PC-3 (cell line): ENCODE results near the gene GSTM3. TPM values are rescaled to one million over a fixed set of nuclear protein-coding genes. Genes with fewer than 3 reads are reported as not detected.

Experiments used
- ATAC-seq: fragments of 200-7000 bp; cut with Tn5 transposase; 2 replicates; pipeline ENCODE4 v1.9.1; 2020; ENCODE audit warnings: mild to moderate bottlenecking, moderate library complexity
- Bru-seq: library from RNA; stranded (reverse); fragments of 400-500 nt; gene quantifications from one replicate; lab custom pipeline; 2021; lab: Mats Ljungman, UMichigan
- BruChase-seq, 2 experiments: library from RNA; stranded (reverse); fragments of 400-500 nt; gene quantifications; one replicate each; lab custom pipeline; 2021; lab: Mats Ljungman, UMichigan
- BruUV-seq: library from RNA; stranded (reverse); fragments of 400-500 nt; replicated peaks from 2 replicates; lab custom pipeline; 2021; lab: Mats Ljungman, UMichigan
- CTCF ChIA-PET: fragments of 300-600 bp; sonication (Branson Sonifier 250); formaldehyde crosslinking; loops from one replicate; lab custom pipeline; 2022; ENCODE audit warnings: antibody characterized with exemption; lab: Charles Lee
- POLR2A ChIA-PET: fragments of 300-600 bp; sonication (Branson Sonifier 250); formaldehyde crosslinking; loops from one replicate; lab custom pipeline; 2022; ENCODE audit warnings: antibody characterized with exemption; ENCODE audit not compliant: unreplicated experiment; lab: Charles Lee
- DNase-seq: peaks from one replicate; pipeline ENCODE4 v3.0.0-alpha.2; 2015
- H2AFZ ChIP-seq: fragments of 300-600 bp; sonication (generic); 2 replicates; pipeline ENCODE4 v1.6.0; 2016; ENCODE audit warnings: antibody characterized with exemption, low read length
- H3F3A ChIP-seq: fragments of 300-600 bp; sonication (generic); one replicate; pipeline ENCODE4 v1.6.0; 2017; ENCODE audit warnings: antibody characterized with exemption, low read length, control low read depth, mild to moderate bottlenecking; ENCODE audit not compliant: unreplicated experiment
- H3K27ac ChIP-seq: fragments of 300-600 bp; sonication (generic); 2 replicates; pipeline ENCODE4 v1.5.1; 2016; ENCODE audit warnings: mild to moderate bottlenecking, low read length
- H3K27me3 ChIP-seq: fragments of 300-600 bp; sonication (generic); 2 replicates; pipeline ENCODE4 v1.6.1; 2016; ENCODE audit warnings: low read length, mixed read lengths
- H3K36me3 ChIP-seq: fragments of 300-600 bp; sonication (generic); 2 replicates; pipeline ENCODE4 v1.6.1; 2016; ENCODE audit warnings: low read depth, mixed run types, low read length, mixed read lengths
- H3K4me1 ChIP-seq: fragments of 300-600 bp; sonication (generic); 2 replicates; pipeline ENCODE4 v1.5.1; 2016; ENCODE audit warnings: low read length; ENCODE audit not compliant: insufficient read depth
- H3K4me2 ChIP-seq: fragments of 300-600 bp; sonication (generic); 2 replicates; pipeline ENCODE4 v1.6.0; 2016; ENCODE audit warnings: low read length
- H3K4me3 ChIP-seq: fragments of 300-600 bp; sonication (generic); 2 replicates; pipeline ENCODE4 v1.5.1; 2016; ENCODE audit warnings: mild to moderate bottlenecking, low read length, mixed read lengths
- H3K79me2 ChIP-seq: fragments of 300-600 bp; sonication (generic); 2 replicates; pipeline ENCODE4 v1.6.1; 2017; ENCODE audit warnings: low read length, mixed read lengths
- H3K9ac ChIP-seq: fragments of 300-600 bp; sonication (generic); 2 replicates; pipeline ENCODE4 v1.6.0; 2016; ENCODE audit warnings: mild to moderate bottlenecking, low read length
- H3K9me2 ChIP-seq: fragments of 300-600 bp; sonication (generic); replicated peaks from 2 replicates; pipeline ENCODE4 v1.6.1; 2016; ENCODE audit warnings: mixed run types, low read length, mixed read lengths
- H3K9me3 ChIP-seq: fragments of 300-600 bp; sonication (generic); 2 replicates; pipeline ENCODE4 v1.6.1; 2016; ENCODE audit warnings: low read length, mixed read lengths
- H4K20me1 ChIP-seq: fragments of 300-600 bp; sonication (generic); 2 replicates; pipeline ENCODE4 v1.6.1; 2016; ENCODE audit warnings: low read length, mixed read lengths
- CTCF ChIP-seq: fragments of 300-600 bp; sonication (generic); conservative IDR thresholded peaks from 2 replicates; pipeline ENCODE4 v1.5.1; 2017; ENCODE audit warnings: antibody characterized with exemption, low read depth, mild to moderate bottlenecking, low read length
- EZH2 ChIP-seq: fragments of 300-600 bp; sonication (generic); IDR thresholded peaks from one replicate; pipeline ENCODE4 v1.6.1; 2017; ENCODE audit warnings: antibody characterized with exemption, mild to moderate bottlenecking, low read length; ENCODE audit not compliant: unreplicated experiment
- EZH2phosphoT487 ChIP-seq: fragments of 300-600 bp; sonication (generic); IDR thresholded peaks from 2 replicates; pipeline ENCODE4 v1.6.1; 2018; ENCODE audit warnings: mild to moderate bottlenecking, antibody characterized with exemption, low read length, borderline replicate concordance
- intact Hi-C: fragments of 100-400 bp; cut with micrococcal nuclease; formaldehyde crosslinking; loops from 2 replicates; pipeline ENCODE4 v1.9.0; 2023
- long read RNA-seq: library from polyadenylated mRNA; unstranded; transcript quantifications from one replicate; pipeline ENCODE4 v2.0.0, GENCODE V29; 2021; ENCODE audit not compliant: unreplicated experiment
- total RNA-seq: library from RNA; depleted of rRNA; stranded (reverse); fragments of >200 nt; gene quantifications from 2 replicates; pipeline ENCODE4 v1.2.3, GENCODE V29; 2014; rRNA removed

The GSTM3 gene
- 76.6 and 80.9 TPM in 2 replicates for total RNA-seq
- percentile 64 among the genes with signal in this experiment for Bru-seq, nascent RNA
- BruChase-seq, experiment 1, labeled RNA remaining after a 6-hour chase: percentile 77 among the genes with signal in this experiment
- BruChase-seq, experiment 2, labeled RNA remaining after a 2-hour chase: percentile 70 among the genes with signal in this experiment
- long read RNA-seq, full-length matches to known transcripts: 32 of 36 reads
- long read RNA-seq, partial matches to known transcripts: 3 of 36 reads
- long read RNA-seq, other reads (novel, unspliced or antisense): 1 of 36 reads

DNA sequence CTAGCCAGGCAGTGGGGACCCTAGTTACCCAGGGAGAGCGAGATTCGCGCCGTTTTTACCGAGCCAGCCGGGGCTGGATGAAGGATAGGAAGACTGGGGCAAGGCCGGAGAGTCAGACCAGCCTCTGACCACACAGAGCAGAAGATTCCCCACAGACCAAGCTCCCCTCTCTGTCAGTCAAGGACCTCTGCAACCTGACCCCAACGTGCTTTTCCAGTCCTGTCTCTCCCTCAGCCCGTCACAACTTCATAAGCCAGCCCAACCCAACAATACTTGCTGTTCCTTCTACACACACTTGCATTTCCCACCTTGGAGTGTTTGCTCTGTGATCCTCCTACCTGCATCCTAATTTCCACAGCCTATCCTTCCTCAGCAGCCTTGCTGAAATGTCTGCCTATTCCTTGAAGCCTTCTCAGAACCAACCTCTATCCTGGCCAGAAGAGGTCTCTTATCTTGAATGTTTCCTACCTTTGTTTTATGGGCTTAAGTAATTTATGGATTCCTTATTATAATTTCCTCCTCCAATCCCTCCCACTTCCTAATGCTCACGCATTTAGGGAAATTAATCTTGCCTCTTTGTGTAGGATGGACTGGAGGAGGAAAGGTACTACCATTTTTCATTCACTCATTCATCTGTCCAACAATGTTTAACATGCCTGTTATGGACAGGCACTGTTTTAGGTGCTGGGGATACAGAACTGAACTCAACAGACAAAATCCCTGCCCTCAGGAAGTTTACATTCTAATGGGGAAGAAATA, at the start of gene GSTM3:
Gene GSTM3 (minus strand): TSS at position 424 of the 759 bp plus-strand sequence. CDS start 751 bp downstream, outside the sequence.
- intact Hi-C loops: no loop called here
- Histone ChIP-seq H3F3A (no peaks in the 10 kb centered on the region), H3K79me2 (peaks cover 9% of the 10 kb centered on the region), H3K4me2 (peak within 1 kb of the TSS; percentile 99), H3K27ac (no peak within 1 kb of the TSS), H3K4me1 (peaks cover 7% of the 10 kb centered on the region), H2AFZ (peak within 1 kb of the TSS; percentile 97), H3K27me3 (no peaks in the 10 kb centered on the region), H3K9me3 (no peaks in the 10 kb centered on the region), H4K20me1 (no peaks in the 10 kb centered on the region), H3K36me3 (peaks cover 17% of the 10 kb centered on the region; the same call in 1 of the 2 replicates), H3K4me3 (peak within 1 kb of the TSS; percentile 89), H3K9me2 (no peaks in the 10 kb centered on the region), H3K9ac (peak within 1 kb of the TSS; percentile 60)
- ATAC-seq (peak; percentile 57), DNase-seq (peak; percentile 15)
- TSS peak; percentile 10 for BruUV-seq
- TF ChIP-seq EZH2 (no peak), CTCF (peak; percentile 30; the same call in 1 of the 2 replicates)
- CTCF ChIA-PET: no interaction called here
- POLR2A ChIA-PET: no interaction called here

- Histone ChIP-seq H3K4me1 (peaks cover 53% of the 10 kb centered on the region), H3K4me2 (no peak overlapping the region), H3K9me3 (no peaks in the 10 kb centered on the region), H3K27ac (no peak overlapping the region), H2AFZ (no peak overlapping the region), H3F3A (no peaks in the 10 kb centered on the region), H3K79me2 (no peaks in the 10 kb centered on the region), H3K9me2 (no peaks in the 10 kb centered on the region), H3K9ac (no peak overlapping the region), H4K20me1 (no peaks in the 10 kb centered on the region), H3K36me3 (no peaks in the 10 kb centered on the region), H3K4me3 (no peak overlapping the region), H3K27me3 (no peaks in the 10 kb centered on the region)
- ChIA-PET POLR2A (no interaction called here), CTCF (interaction anchor here (0.6 to 1.1 kb wide), 2 partner anchors 8 to 194 kb away, joined by 3 to 5 read pairs; partner anchors contain the start of gene AHCYL1)
- no TSS peak for BruUV-seq
- no peak for TF ChIP-seq EZH2
- ATAC-seq (no peak), DNase-seq (no peak)
- intact Hi-C loops: no loop called here
Observed at GRCh38 chr1:109790329-109790728, 49.5 kb upstream of the GSTM3 start.

GRCh38 chr1:109789551-109790180, 48.8 kb upstream of the GSTM3 start:
- no peak for DNase-seq
- TF ChIP-seq EZH2phosphoT487 (no peak), EZH2 (no peak)
- no peaks in the 10 kb centered on the region for H3F3A ChIP-seq
- no peak overlapping the region for H3K4me2 ChIP-seq
- H4K20me1 ChIP-seq: no peaks in the 10 kb centered on the region
- ChIA-PET CTCF (interaction anchor here (0.6 to 0.7 kb wide), 2 partner anchors 38 to 195 kb away, joined by 4 read pairs; partner anchors contain the start of gene AHCYL1), POLR2A (no interaction called here)
- H3K79me2 ChIP-seq: no peaks in the 10 kb centered on the region
- H3K9ac ChIP-seq: no peak overlapping the region
- no peak overlapping the region for H2AFZ ChIP-seq
- no TSS peak for BruUV-seq
- H3K4me1 ChIP-seq: peaks cover 53% of the 10 kb centered on the region
- ATAC-seq: no peak
- intact Hi-C loops: no loop called here
- no peaks in the 10 kb centered on the region for H3K27me3 ChIP-seq
- no peaks in the 10 kb centered on the region for H3K9me3 ChIP-seq
- no peaks in the 10 kb centered on the region for H3K36me3 ChIP-seq
- H3K4me3 ChIP-seq: no peak overlapping the region
- no peaks in the 10 kb centered on the region for H3K9me2 ChIP-seq
- no peak overlapping the region for H3K27ac ChIP-seq
